ENCODE results near the gene LRRC43. TPM values are rescaled to one million over a fixed set of nuclear protein-coding genes. Genes with fewer than 3 reads are reported as not detected.

LRRC43 gene
- total RNA-seq, 1 experiment from 2014 or later = 0.46 TPM

DNA sequence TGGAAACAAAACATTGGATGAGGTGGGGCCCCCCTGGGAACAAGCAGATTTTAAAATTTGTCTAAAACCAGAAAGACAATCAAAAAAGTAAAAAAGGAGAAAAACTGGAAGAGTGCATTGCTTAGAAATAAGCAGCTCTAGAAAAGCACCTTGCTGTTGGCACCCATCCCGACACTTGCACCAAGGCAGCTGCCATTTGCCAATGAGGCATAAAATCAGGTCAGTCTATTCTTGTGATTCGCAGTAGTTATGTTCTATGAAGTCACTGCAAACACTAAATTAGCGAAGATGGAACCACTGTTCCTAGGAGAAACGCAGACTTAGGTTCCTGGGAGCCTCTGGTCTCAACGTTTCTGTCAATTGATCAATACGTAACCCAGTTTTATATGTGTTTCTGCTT lies 67.1 kb downstream of the LRRC43 start:
- Mint-ChIP-seq H3K27me3 (ENCODE audit: low read depth) (no peaks in the 10 kb centered on the region), H3K4me1 (no peaks in the 10 kb centered on the region), H3K27ac (no peak overlapping the region), H3K36me3 (ENCODE audit: insufficient read depth in 1 of 3, low read depth in 3 of 3) (peaks cover 6 to 23% (median 16%) of the 10 kb centered on the region in 3 experiments; a peak in 6 of 7 replicates), H3K4me3 (no peak overlapping the region), H3K9me3 (no peaks in the 10 kb centered on the region)
- H4K20me1 ChIP-seq (ENCODE audit: control insufficient read depth, insufficient read depth, insufficient read length) = no peaks in the 10 kb centered on the region
- H2AFZ ChIP-seq (ENCODE audit: low read length) = no peak overlapping the region
- no peak overlapping the region for H3K27ac ChIP-seq (ENCODE audit: insufficient read length, low read depth, low read length)
- H3T11ph ChIP-seq (ENCODE audit: low read length) = no peak overlapping the region
- H3K23me2 ChIP-seq (ENCODE audit: insufficient read length, low read depth, low read length, poor library complexity, severe bottlenecking) = no peaks in the 10 kb centered on the region
- H3K56ac ChIP-seq (ENCODE audit: insufficient read length, low read depth, low read length) = no peak overlapping the region
- no peak for DNase-seq
- TF ChIP-seq, protein P1, sequence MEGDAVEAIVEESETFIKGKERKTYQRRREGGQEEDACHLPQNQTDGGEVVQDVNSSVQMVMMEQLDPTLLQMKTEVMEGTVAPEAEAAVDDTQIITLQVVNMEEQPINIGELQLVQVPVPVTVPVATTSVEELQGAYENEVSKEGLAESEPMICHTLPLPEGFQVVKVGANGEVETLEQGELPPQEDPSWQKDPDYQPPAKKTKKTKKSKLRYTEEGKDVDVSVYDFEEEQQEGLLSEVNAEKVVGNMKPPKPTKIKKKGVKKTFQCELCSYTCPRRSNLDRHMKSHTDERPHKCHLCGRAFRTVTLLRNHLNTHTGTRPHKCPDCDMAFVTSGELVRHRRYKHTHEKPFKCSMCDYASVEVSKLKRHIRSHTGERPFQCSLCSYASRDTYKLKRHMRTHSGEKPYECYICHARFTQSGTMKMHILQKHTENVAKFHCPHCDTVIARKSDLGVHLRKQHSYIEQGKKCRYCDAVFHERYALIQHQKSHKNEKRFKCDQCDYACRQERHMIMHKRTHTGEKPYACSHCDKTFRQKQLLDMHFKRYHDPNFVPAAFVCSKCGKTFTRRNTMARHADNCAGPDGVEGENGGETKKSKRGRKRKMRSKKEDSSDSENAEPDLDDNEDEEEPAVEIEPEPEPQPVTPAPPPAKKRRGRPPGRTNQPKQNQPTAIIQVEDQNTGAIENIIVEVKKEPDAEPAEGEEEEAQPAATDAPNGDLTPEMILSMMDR (conservative IDR thresholded peaks at IDR 0.05) = no peak
- no peak overlapping the region for H3K18ac ChIP-seq (ENCODE audit: insufficient read length, low read depth, low read length)
- no peak overlapping the region for H2BK20ac ChIP-seq (ENCODE audit: low read depth, low read length, poor library complexity, severe bottlenecking)
- H3K4me2 ChIP-seq (ENCODE audit: insufficient read depth, insufficient read length, low read length) = no peak overlapping the region
- H3K27me3 ChIP-seq (ENCODE audit: insufficient read depth, low read length) = no peaks in the 10 kb centered on the region
- H3K23ac ChIP-seq (ENCODE audit: insufficient read length, low read depth, low read length) = no peak overlapping the region
- H2AK5ac ChIP-seq (ENCODE audit: insufficient read length, low read length) = no peak overlapping the region
- no peaks in the 10 kb centered on the region for H3K9me3 ChIP-seq (ENCODE audit: control insufficient read depth, low read depth, low read length)
- H2BK12ac ChIP-seq (ENCODE audit: insufficient read length, low read depth, low read length) = no peak overlapping the region
- no peak overlapping the region for H4K91ac ChIP-seq (ENCODE audit: insufficient read length, low read depth, low read length)
- H3K14ac ChIP-seq (ENCODE audit: insufficient read depth, low read length) = no peak overlapping the region
- no peak overlapping the region for H4K5ac ChIP-seq (ENCODE audit: insufficient read length, low read depth, low read length)
- no peaks in the 10 kb centered on the region for H3K79me2 ChIP-seq (ENCODE audit: insufficient read depth, low read length)
- no peak overlapping the region for H3K9ac ChIP-seq (ENCODE audit: extremely low read depth, insufficient read length, low read length)
- H3K4ac ChIP-seq (ENCODE audit: low read depth, low read length) = no peak overlapping the region
- WGBS (ENCODE audit: extremely low coverage, insufficient read length, low lambda C conversion rate) = no CpG with 5 or more reads among the region's 6 CpGs
- peaks cover 5% of the 10 kb centered on the region for H3K79me1 ChIP-seq (ENCODE audit: insufficient read depth, low read depth, low read length, poor library complexity, severe bottlenecking)
- H3K4me1 ChIP-seq (ENCODE audit: insufficient read depth, low read length) = no peaks in the 10 kb centered on the region
- H2BK5ac ChIP-seq (ENCODE audit: insufficient read length, low read length) = no peak overlapping the region
- H4K8ac ChIP-seq (replicated peaks; ENCODE audit: insufficient read length, low read depth, low read length) = no peak overlapping the region
- no peak overlapping the region for H2BK120ac ChIP-seq (ENCODE audit: low read depth, low read length, poor library complexity, severe bottlenecking)
- no peak overlapping the region for H2BK15ac ChIP-seq (ENCODE audit: low read depth, low read length)
